ENCODE data around the gene TNRC18.

TNRC18 gene

GRCh38 chr7:5428478-5429252, 5.0 kb upstream of the TNRC18 start:
- DNase-seq, result peak; percentile 46

- DNase-seq, result no peak
These were observed 2.5 kb upstream of the TNRC18 start for GRCh38 chr7:5426226-5426475.

- peak; percentile 80 for DNase-seq
These were observed 2.0 kb upstream of the TNRC18 start for GRCh38 chr7:5425507-5426225.

GRCh38 chr7:5424749-5425506, 1.3 kb upstream of the TNRC18 start:
- no peak for DNase-seq

GRCh38 chr7:5423976-5424748, 528 bp upstream of the TNRC18 start:
- DNase-seq, result peak; percentile 98

- no peak for DNase-seq
These were observed 983 bp downstream of the TNRC18 start for GRCh38 chr7:5422396-5423305.

- no peak for DNase-seq
These were observed 1.8 kb downstream of the TNRC18 start for GRCh38 chr7:5421714-5422395.

- no peak for DNase-seq
These were observed 2.5 kb downstream of the TNRC18 start for GRCh38 chr7:5420881-5421713.

GRCh38 chr7:5420067-5420880, 3.4 kb downstream of the TNRC18 start:
- no peak for DNase-seq

GRCh38 chr7:5419539-5420066, 4.0 kb downstream of the TNRC18 start:
- no peak for DNase-seq

- DNase-seq, result no peak
These were observed 5.4 kb downstream of the TNRC18 start for GRCh38 chr7:5418285-5418582.

- no peak for DNase-seq
These were observed 6.2 kb downstream of the TNRC18 start for GRCh38 chr7:5417106-5418071.

GRCh38 chr7:5414916-5415315, 8.7 kb downstream of the TNRC18 start:
- no peak for DNase-seq

GRCh38 chr7:5413449-5413786, 10.2 kb downstream of the TNRC18 start:
- DNase-seq, result no peak

- no peak for DNase-seq
These were observed 14.9 kb downstream of the TNRC18 start for GRCh38 chr7:5408777-5409176.

- DNase-seq, result no peak
These were observed 16.4 kb downstream of the TNRC18 start for GRCh38 chr7:5406957-5407945.

- DNase-seq, result no peak
These were observed 19.2 kb downstream of the TNRC18 start for GRCh38 chr7:5404421-5404826.

All from SHP77 treated with DMSO at 0.1 percent for 48 hours (cell line).